ENCODE data around the gene F7.
"Not testable (repeated sequence)": the region's sequence is repeated elsewhere in the genome, so short reads cannot be mapped to it uniquely, and the experiment has no call there.

F7 gene

DNA sequence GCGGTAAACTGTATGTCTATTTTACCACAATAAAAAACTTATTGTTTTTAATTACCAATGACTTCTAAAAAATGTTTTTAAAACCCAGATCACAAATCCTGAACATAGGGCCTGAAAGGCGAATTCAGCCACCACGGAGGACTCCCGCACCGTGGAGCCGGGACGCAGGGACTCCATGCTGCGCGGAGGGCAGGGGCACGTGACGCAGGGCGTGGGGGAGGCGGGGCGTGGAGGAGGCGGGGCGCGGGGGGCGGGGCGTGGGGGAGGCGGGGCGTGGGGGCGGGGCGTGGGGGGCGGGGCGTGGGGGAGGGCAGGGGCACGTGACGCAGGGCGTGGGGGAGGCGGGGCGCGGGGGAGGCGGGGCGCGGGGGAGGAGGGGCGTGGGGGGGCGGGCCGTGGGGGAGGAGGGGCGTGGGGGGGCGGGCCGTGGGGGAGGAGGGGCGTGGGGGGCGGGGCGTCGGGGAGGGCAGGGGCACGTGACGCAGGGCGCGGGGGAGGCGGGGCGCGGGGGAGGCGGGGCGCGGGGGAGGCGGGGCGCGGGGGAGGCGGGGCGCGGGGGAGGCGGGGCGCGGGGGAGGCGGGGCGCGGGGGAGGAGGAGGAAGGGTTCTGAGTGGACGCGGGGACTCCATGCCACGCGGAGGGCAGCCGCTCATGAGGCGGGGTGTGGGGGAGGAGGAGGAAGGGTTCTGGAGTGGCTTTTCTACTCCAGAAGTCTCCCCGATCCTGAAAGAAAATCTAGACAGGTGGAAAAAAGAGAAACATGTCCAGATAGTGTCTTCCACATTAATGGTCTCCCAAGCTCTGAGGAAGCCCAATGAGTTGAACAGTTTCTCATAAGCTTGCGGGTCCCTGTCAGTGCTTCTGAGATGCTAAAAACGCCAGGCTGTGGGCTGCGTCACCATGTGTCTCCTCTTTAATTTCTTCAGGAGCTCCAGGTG is 48.5 kb downstream of the F7 start:
- peak; percentile 90 for DNase-seq (ENCODE audit: insufficient read length, low spot score)
- FAIRE-seq = no peak
- peak; percentile 56 for TF ChIP-seq POLR2A (IDR thresholded peaks at IDR 0.05; ENCODE audit: low read depth, low read length)

- no peak for TF ChIP-seq POLR2A (IDR thresholded peaks at IDR 0.05; ENCODE audit: low read depth, low read length)
- FAIRE-seq (no peak), DNase-seq (ENCODE audit: insufficient read length, low spot score) (no peak)
Measured at GRCh38 chr13:113155201-113155600, 49.6 kb downstream of the F7 start.

DNA sequence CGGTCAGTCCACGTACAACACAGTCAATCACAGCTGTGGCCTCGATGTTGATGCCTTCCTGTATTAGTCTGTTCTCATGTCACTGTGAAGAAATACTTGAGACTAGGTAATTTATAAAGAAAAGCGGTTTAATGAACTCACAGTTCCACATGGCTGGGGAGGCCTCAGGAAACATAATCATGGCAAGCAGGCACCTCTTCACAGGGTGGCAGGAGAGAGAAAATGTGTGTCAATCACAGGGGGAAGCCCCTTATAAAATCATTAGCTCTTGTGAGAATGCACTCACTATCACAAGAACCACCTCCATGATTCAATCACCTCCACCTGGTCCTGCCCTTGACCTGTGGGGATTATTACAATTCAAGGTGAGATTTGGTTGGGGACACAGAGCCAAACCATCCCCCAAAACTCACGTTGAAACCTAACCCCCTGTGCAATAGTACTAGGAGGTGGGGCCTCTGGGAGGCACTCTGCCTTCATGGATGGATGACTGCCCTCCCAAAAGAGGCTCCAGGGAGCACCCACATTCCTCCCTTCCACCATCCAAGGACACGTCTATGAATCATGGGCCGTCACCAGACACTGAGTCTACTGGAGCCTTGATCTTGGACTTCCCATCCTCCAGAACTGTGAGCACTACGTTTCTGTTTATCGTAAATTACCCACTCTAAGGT is 50.5 kb downstream of the F7 start:
- no peak for DNase-seq (ENCODE audit: insufficient read length, low spot score)
- FAIRE-seq = no peak
- TF ChIP-seq POLR2A (IDR thresholded peaks at IDR 0.05; ENCODE audit: low read depth, low read length) = no peak

DNA sequence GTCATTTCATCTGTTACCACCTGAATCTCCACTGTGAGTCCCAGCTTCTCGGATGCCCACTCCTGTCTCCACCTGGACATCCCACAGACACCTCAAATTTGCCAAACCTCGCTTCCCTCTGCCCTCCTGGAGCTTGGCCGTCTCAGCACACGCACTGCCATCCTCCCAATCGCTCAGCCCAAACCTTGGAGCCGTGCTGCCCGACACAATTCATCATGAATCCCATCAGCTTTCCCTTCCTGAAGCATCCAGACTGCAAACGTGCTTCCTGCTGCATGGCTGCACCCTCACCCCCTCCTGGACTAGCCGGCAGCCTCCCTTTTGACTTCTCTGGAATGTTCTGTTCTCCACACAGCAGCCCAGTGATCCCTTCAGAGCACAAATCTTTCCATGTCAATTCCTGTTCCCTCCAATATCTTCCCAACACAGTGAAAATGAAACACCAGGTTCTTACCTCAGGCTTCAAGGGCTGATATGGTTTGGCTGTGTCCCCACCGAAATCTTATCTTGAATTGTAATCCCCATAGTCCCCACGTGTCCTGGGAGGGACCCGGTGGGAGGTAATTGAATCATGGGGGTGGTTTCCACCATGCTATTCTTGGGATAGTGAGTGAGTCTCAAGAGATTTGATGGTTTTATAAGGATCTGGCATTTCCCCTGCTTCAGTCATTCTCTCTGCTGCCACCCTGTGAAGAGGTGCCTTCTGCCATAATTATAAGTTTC is 51.8 kb downstream of the F7 start:
- no peak for DNase-seq (ENCODE audit: insufficient read length, low spot score)
- no peak for FAIRE-seq
- no peak for TF ChIP-seq POLR2A (IDR thresholded peaks at IDR 0.05; ENCODE audit: low read depth, low read length)

DNA sequence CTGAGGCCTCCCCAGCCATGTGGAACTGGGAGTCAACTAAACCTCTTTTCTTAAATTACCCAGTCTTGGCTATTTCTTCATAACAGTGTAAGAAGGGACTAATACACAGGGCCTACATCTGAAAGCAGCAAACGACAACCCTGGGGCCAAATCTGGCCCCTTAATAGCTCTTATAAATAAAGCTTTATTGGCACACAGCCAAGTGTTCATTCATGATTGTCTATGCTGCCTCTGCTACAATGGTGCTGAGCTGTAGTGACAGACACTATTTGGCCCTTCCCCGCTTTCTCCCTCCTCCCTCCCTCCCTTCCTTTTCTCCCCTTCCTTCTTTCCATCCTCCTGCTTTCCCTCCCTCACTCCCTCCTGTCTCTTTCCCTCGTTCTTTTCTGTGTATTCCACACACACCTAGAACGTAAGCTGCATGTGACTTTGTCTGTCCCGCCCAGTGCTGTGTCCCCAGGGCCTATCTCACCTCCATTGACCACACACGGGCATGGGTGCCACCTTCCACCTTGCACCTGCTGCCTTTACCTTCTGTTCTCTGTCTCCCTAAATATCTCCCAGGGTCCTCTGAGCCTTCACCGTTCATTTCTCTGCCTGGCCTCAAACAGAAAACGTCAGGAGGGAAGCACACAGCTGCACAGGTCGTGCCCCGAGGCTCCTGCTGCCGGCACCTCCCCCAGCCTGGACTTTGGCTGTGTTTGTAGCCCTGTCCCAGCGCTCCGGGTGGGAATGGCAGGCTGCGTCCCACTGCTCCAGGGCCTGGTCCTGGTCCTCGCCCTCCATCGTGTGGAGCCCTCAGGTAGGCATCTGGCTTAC is 52.5 kb downstream of the F7 start, which contains the start of gene PROZ:
Gene PROZ, plus strand, starts transcription at position 720 of the 819 bp plus-strand sequence. Its CDS starts 13 bp downstream, at position 733.
- no peak for DNase-seq (ENCODE audit: insufficient read length, low spot score)
- TF ChIP-seq POLR2A (IDR thresholded peaks at IDR 0.05; ENCODE audit: low read depth, low read length) = no peak
- no peak for FAIRE-seq

GRCh38 chr13:113158946-113159345 is 53.4 kb downstream of the F7 start:
- DNase-seq (ENCODE audit: insufficient read length, low spot score) (no peak), FAIRE-seq (no peak)
- TF ChIP-seq POLR2A (IDR thresholded peaks at IDR 0.05; ENCODE audit: low read depth, low read length) = no peak

DNA sequence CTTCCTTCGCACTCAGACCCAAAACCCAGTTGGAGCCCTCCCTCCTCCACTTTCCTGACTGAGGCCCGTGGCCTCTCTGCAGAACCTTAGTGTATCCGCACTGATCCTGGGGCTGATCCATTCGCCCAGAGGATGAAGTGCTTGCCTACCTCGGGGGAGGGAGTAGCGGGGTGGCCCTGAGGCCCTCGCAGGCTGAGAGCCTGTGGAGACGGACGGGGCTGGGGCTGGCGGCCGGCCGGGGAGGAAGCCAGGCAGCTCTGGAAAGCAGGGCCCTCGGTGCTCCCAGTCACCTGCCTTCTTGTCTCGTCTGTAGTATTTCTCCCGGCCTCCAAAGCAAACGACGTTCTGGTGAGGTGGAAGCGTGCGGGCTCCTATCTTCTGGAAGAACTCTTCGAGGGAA is 54.1 kb downstream of the F7 start:
- TF ChIP-seq POLR2A (IDR thresholded peaks at IDR 0.05; ENCODE audit: low read depth, low read length) = no peak
- DNase-seq (ENCODE audit: insufficient read length, low spot score) = no peak
- no peak for FAIRE-seq

DNA sequence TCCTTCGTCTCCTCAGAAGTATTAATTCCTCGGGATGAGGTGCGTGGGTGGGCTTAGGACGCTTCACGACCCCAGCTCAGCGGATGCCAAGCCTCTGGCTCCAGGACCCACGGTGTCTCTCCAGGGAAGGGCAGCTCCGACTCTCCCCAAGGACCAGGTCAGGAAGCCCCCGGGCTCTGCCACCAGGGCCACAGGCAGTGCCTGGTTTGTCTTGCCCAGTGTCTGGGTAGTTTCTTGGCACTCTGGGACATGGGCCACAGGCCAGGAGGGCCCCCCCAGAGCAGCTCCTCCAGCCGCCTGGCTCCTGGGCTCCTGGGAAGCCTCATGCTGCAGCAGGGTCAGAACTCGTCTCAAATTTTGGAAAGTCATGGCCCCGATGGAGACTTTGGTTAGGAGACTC is 55.4 kb downstream of the F7 start:
- DNase-seq (ENCODE audit: insufficient read length, low spot score) (no peak), FAIRE-seq (no peak)
- no peak for TF ChIP-seq POLR2A (IDR thresholded peaks at IDR 0.05; ENCODE audit: low read depth, low read length)

DNA sequence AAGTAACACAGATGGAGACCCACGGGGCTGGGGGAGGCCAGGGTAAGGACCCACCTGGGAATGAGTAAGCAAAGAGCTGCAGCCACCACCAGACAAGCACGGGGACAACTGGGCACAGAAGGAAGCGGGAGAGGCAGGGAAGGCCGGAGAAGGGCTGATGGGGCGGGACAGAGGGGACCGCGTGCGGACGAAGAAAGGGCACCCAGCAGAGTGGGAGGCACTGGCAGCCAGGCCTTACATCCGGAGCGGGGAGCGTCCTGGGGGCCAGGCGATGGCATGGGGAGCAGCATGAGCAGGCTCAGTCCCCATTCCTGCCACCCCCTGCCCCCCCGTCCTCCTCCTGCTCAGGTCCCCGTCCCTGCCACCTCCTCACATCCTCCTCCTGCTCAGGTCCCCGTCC is 55.8 kb downstream of the F7 start:
- FAIRE-seq = no peak
- TF ChIP-seq POLR2A (IDR thresholded peaks at IDR 0.05; ENCODE audit: low read depth, low read length) = no peak

GRCh38 chr13:113161975-113162374 is 56.4 kb downstream of the F7 start:
- DNase-seq (ENCODE audit: insufficient read length, low spot score); FAIRE-seq: not testable (repeated sequence)

More for the DNA sequence above, 55.8 kb downstream of the F7 start:
- no peak for DNase-seq (ENCODE audit: insufficient read length, low spot score)

- DNase-seq (ENCODE audit: insufficient read length, low spot score) (no peak), FAIRE-seq (no peak)
- TF ChIP-seq POLR2A (IDR thresholded peaks at IDR 0.05; ENCODE audit: low read depth, low read length) = no peak
Measured at GRCh38 chr13:113162783-113163685, 57.4 kb downstream of the F7 start.

GRCh38 chr13:113164492-113164891 is 58.9 kb downstream of the F7 start:
- no peak for TF ChIP-seq POLR2A (IDR thresholded peaks at IDR 0.05; ENCODE audit: low read depth, low read length)
- no peak for FAIRE-seq

More at GRCh38 chr13:113164492-113164891, 58.9 kb downstream of the F7 start:
- DNase-seq (ENCODE audit: insufficient read length, low spot score) = no peak
